PC-3 (cell line): ENCODE results near the gene RER1.

Source experiments
- CTCF ChIP-seq: fragments of 300-600 bp; sonication (generic); conservative IDR thresholded peaks from 2 replicates; pipeline ENCODE4 v1.5.1; 2017; ENCODE audit warnings: antibody characterized with exemption, low read depth, mild to moderate bottlenecking, low read length
- EZH2 ChIP-seq: fragments of 300-600 bp; sonication (generic); IDR thresholded peaks from one replicate; pipeline ENCODE4 v1.6.1; 2017; ENCODE audit warnings: antibody characterized with exemption, mild to moderate bottlenecking, low read length; ENCODE audit not compliant: unreplicated experiment
- EZH2phosphoT487 ChIP-seq: fragments of 300-600 bp; sonication (generic); IDR thresholded peaks from 2 replicates; pipeline ENCODE4 v1.6.1; 2018; ENCODE audit warnings: mild to moderate bottlenecking, antibody characterized with exemption, low read length, borderline replicate concordance

GRCh38 chr1:2426540-2426939, 34.9 kb downstream of the RER1 start:
- no peak for TF ChIP-seq CTCF
- no peak for TF ChIP-seq EZH2
- no peak for TF ChIP-seq EZH2phosphoT487
